Upper lobe of right lung (tissue), 1 donor: ENCODE data around the gene CDRT4. TPM values are rescaled to one million over a fixed set of nuclear protein-coding genes. Genes with fewer than 3 reads are reported as not detected.

Experiments used
- ATAC-seq: fragments of 200-7000 bp; cut with Tn5 transposase; one replicate; pipeline ENCODE4 v1.9.1; 2020; ENCODE audit warnings: mild to moderate bottlenecking, moderate library complexity
- DNase-seq: peaks from one replicate; pipeline ENCODE4 v3.0.0-alpha.2; 2020
- H3K27ac ChIP-seq: fragments of 200-600 bp; one replicate; pipeline ENCODE4 v1.8.0; 2022
- H3K27me3 ChIP-seq: fragments of 200-600 bp; one replicate; pipeline ENCODE4 v1.8.0; 2022; ENCODE audit warnings: mild to moderate bottlenecking
- H3K36me3 ChIP-seq: fragments of 200-600 bp; one replicate; pipeline ENCODE4 v1.8.0; 2022
- H3K4me1 ChIP-seq: fragments of 200-600 bp; one replicate; pipeline ENCODE4 v1.8.0; 2022
- H3K4me3 ChIP-seq: fragments of 200-600 bp; one replicate; pipeline ENCODE4 v1.8.0; 2022; ENCODE audit warnings: mild to moderate bottlenecking
- H3K9me3 ChIP-seq: fragments of 200-600 bp; one replicate; pipeline ENCODE4 v1.8.0; 2022
- CTCF ChIP-seq: fragments of 200-600 bp; IDR thresholded peaks from one replicate; pipeline ENCODE4 v1.8.0; 2022; ENCODE audit warnings: antibody characterized with exemption
- intact Hi-C: fragments of 100-400 bp; cut with DNase I; formaldehyde crosslinking; loops from one replicate; pipeline ENCODE4 v1.11.0; 2022
- total RNA-seq: library from RNA; stranded (reverse); fragmentation: NEBNext Ultra II Directional; extraction: Animal tissue kit (Norgen Biotek cat#: 25700); gene quantifications from one replicate; pipeline ENCODE4 v1.2.1, GENCODE V29; 2021
- donor health status: DM: no; HTN: yes; CAD: no; lungs with severe emphysema.

Gene CDRT4
- total RNA-seq, 1 donor from 2014 or later: 9.0 TPM

- H3K4me1 ChIP-seq: peaks cover 6% of the 10 kb centered on the region
- H3K27me3 ChIP-seq: no peaks in the 10 kb centered on the region
- intact Hi-C loops: no loop called here
- no peaks in the 10 kb centered on the region for H3K9me3 ChIP-seq
- ATAC-seq (peak; percentile 41), DNase-seq (no peak)
- H3K36me3 ChIP-seq: no peaks in the 10 kb centered on the region
- H3K27ac ChIP-seq: no peak overlapping the region
- no peak for TF ChIP-seq CTCF
- H3K4me3 ChIP-seq: no peak overlapping the region
Observed at GRCh38 chr17:15454346-15454745, 13.1 kb downstream of the CDRT4 start.

- no peaks in the 10 kb centered on the region for H3K36me3 ChIP-seq
- DNase-seq: no peak
- no peak for ATAC-seq
- H3K9me3 ChIP-seq: no peaks in the 10 kb centered on the region
- H3K4me3 ChIP-seq: no peak overlapping the region
- H3K4me1 ChIP-seq: peaks cover 6% of the 10 kb centered on the region
- no peaks in the 10 kb centered on the region for H3K27me3 ChIP-seq
- TF ChIP-seq CTCF: no peak
- no peak overlapping the region for H3K27ac ChIP-seq
- intact Hi-C loops: no loop called here
Observed at GRCh38 chr17:15453782-15454181, 13.6 kb downstream of the CDRT4 start.

- H3K4me1 ChIP-seq: peaks cover 6% of the 10 kb centered on the region
- no peak overlapping the region for H3K27ac ChIP-seq
- no peak for TF ChIP-seq CTCF
- no peaks in the 10 kb centered on the region for H3K36me3 ChIP-seq
- intact Hi-C loops: no loop called here
- H3K27me3 ChIP-seq: no peaks in the 10 kb centered on the region
- ATAC-seq: no peak
- no peak overlapping the region for H3K4me3 ChIP-seq
- no peaks in the 10 kb centered on the region for H3K9me3 ChIP-seq
- no peak for DNase-seq
Observed at GRCh38 chr17:15453246-15453645, 14.2 kb downstream of the CDRT4 start.

- no peaks in the 10 kb centered on the region for H3K36me3 ChIP-seq
- no peak overlapping the region for H3K27ac ChIP-seq
- no peak for ATAC-seq
- peaks cover 6% of the 10 kb centered on the region for H3K4me1 ChIP-seq
- H3K27me3 ChIP-seq: no peaks in the 10 kb centered on the region
- H3K4me3 ChIP-seq: no peak overlapping the region
- no peaks in the 10 kb centered on the region for H3K9me3 ChIP-seq
- no peak for DNase-seq
- no peak for TF ChIP-seq CTCF
- intact Hi-C loops: no loop called here
Observed at GRCh38 chr17:15452746-15453145, 14.7 kb downstream of the CDRT4 start.

GRCh38 chr17:15451680-15452079, 15.7 kb downstream of the CDRT4 start:
- ATAC-seq (no peak), DNase-seq (no peak)
- intact Hi-C loops: no loop called here
- TF ChIP-seq CTCF: no peak
- no peak overlapping the region for H3K4me3 ChIP-seq
- H3K36me3 ChIP-seq: no peaks in the 10 kb centered on the region
- H3K27me3 ChIP-seq: no peaks in the 10 kb centered on the region
- H3K4me1 ChIP-seq: peaks cover 6% of the 10 kb centered on the region
- no peaks in the 10 kb centered on the region for H3K9me3 ChIP-seq
- H3K27ac ChIP-seq: no peak overlapping the region

GRCh38 chr17:15448580-15448956, 18.9 kb downstream of the CDRT4 start:
- no peaks in the 10 kb centered on the region for H3K9me3 ChIP-seq
- peak; percentile 24 for ATAC-seq

More at GRCh38 chr17:15448580-15448956, 18.9 kb downstream of the CDRT4 start:
- Histone ChIP-seq H3K4me1 (peaks cover 11% of the 10 kb centered on the region), H3K36me3 (no peaks in the 10 kb centered on the region), H3K27me3 (no peaks in the 10 kb centered on the region), H3K27ac (peak overlapping the region; percentile 70), H3K4me3 (no peak overlapping the region)
- no peak for TF ChIP-seq CTCF
- no peak for DNase-seq
- intact Hi-C loops: no loop called here
